ENCODE results near the gene UBC. TPM values are rescaled to one million over a fixed set of nuclear protein-coding genes. Genes with fewer than 3 reads are reported as not detected.
A peak's percentile ranks its signal among the peaks of the same experiment; 100 is the strongest.
"Not testable (repeated sequence)": the region's sequence is repeated elsewhere in the genome, so short reads cannot be mapped to it uniquely, and the experiment has no call there.

UBC gene
- total RNA-seq, 5 donors from 2014 or later (not counting 1 experiment from before 2014, with no cell fraction given) = 786 to 1,410 (median 885) TPM

- Mint-ChIP-seq H3K27me3 (no peaks in the 10 kb centered on the region), H3K9me3 (no peaks in the 10 kb centered on the region), H3K27ac (no peak overlapping the region), H3K4me1 (peaks cover 6 to 18% (median 10%) of the 10 kb centered on the region in 3 donors), H3K36me3 (peaks cover 3% of the 10 kb centered on the region), H3K4me3 (no peak overlapping the region)
- DNase-seq (no peak), ATAC-seq (replicated peaks in 1 of 4) (no peak)
- Histone ChIP-seq H3K27ac (ENCODE audit: low read length) (peak overlapping the region; percentile 82), H3K27me3 (replicated peaks in 1 of 2; ENCODE audit: control insufficient read depth in 2 of 2, extremely low read depth in 1 of 2, insufficient read depth in 2 of 2, low read length in 1 of 2) (no peaks in the 10 kb centered on the region), H3K4me3 (ENCODE audit: control insufficient read depth in 1 of 2, extremely low read depth in 1 of 2, low read length in 1 of 2) (peak overlapping the region; percentile 70 to 75), H3K36me3 (ENCODE audit: control insufficient read depth in 2 of 2, extremely low read depth in 1 of 2, insufficient read depth in 1 of 2, low read length in 1 of 2) (peaks cover 0 to 5% of the 10 kb centered on the region in 2 donors), H3K9me3 (no peaks in the 10 kb centered on the region), H3K4me1 (ENCODE audit: control insufficient read depth in 1 of 2, extremely low read depth in 1 of 2, insufficient read depth in 2 of 2, low read length in 2 of 2) (peaks cover 24% of the 10 kb centered on the region in 2 experiments)
- POLR2A ChIA-PET = interaction anchor here in 1 of 2 donors (0.6 to 2.0 kb wide), 3 partner anchors 11 to 21 kb away, joined by 3 to 8 read pairs (median 7); no protein-coding TSS in a partner anchor
- CTCF ChIA-PET = interaction anchor here in 1 of 2 donors (4.0 to 7.4 kb wide), 3 partner anchors 11 to 32 kb away, joined by 54 to 142 read pairs (median 64); no protein-coding TSS in a partner anchor
- 7% methylated on average over 4 of the region's 6 CpGs for WGBS (ENCODE audit: insufficient coverage)
Measured at GRCh38 chr12:124938587-124938986, 24.1 kb upstream of the UBC start.

- 17% methylated on average over 2 of the region's 5 CpGs for WGBS (ENCODE audit: insufficient coverage)
- Histone ChIP-seq H3K9me3 (no peaks in the 10 kb centered on the region), H3K4me3 (ENCODE audit: control insufficient read depth in 1 of 2, extremely low read depth in 1 of 2, low read length in 1 of 2) (no peak overlapping the region), H3K27ac (ENCODE audit: low read length) (peak overlapping the region; percentile 9), H3K36me3 (ENCODE audit: control insufficient read depth in 2 of 2, extremely low read depth in 1 of 2, insufficient read depth in 1 of 2, low read length in 1 of 2) (peaks cover 0 to 1% of the 10 kb centered on the region in 2 donors), H3K4me1 (ENCODE audit: control insufficient read depth in 1 of 2, extremely low read depth in 1 of 2, insufficient read depth in 2 of 2, low read length in 2 of 2) (peaks cover 24% of the 10 kb centered on the region in 2 experiments), H3K27me3 (replicated peaks in 1 of 2; ENCODE audit: control insufficient read depth in 2 of 2, extremely low read depth in 1 of 2, insufficient read depth in 2 of 2, low read length in 1 of 2) (no peaks in the 10 kb centered on the region)
- Mint-ChIP-seq H3K4me1 (peaks cover 6 to 18% (median 10%) of the 10 kb centered on the region in 3 donors), H3K4me3 (peak overlapping the region in 1 of 3 donors; percentile 37), H3K36me3 (peaks cover under 1% of the 10 kb centered on the region), H3K27me3 (no peaks in the 10 kb centered on the region), H3K9me3 (no peaks in the 10 kb centered on the region), H3K27ac (peak overlapping the region in 1 of 2 donors; percentile 58)
- CTCF ChIA-PET = interaction anchor here in 1 of 2 donors (1.0 to 7.4 kb wide), 5 partner anchors 11 to 38 kb away, joined by 3 to 142 read pairs (median 54); partner anchors contain the start of gene UBC
- ATAC-seq (replicated peaks in 1 of 4) (no peak), DNase-seq (no peak)
- POLR2A ChIA-PET = interaction anchor here (0.6 to 1.6 kb wide), 6 partner anchors 14 to 35 kb away, joined by 3 to 7 read pairs (median 3); no protein-coding TSS in a partner anchor
Measured at GRCh38 chr12:124938108-124938507, 23.7 kb upstream of the UBC start.

- POLR2A ChIA-PET = not testable (repeated sequence)
- CTCF ChIA-PET = interaction anchor here (0.5 to 1.1 kb wide), 4 partner anchors 9 to 51 kb away, joined by 3 to 5 read pairs (median 4); no protein-coding TSS in a partner anchor
- 100% methylated on average over 1 of the region's 9 CpGs for WGBS (ENCODE audit: insufficient coverage)
Measured at GRCh38 chr12:124931528-124931927, 17.1 kb upstream of the UBC start.

GRCh38 chr12:124930586-124930985 lies 16.1 kb upstream of the UBC start:
- ATAC-seq (replicated peaks in 1 of 4) (no peak), DNase-seq (no peak)
- H3K4me1 ChIP-seq (ENCODE audit: control insufficient read depth in 1 of 2, extremely low read depth in 1 of 2, insufficient read depth in 2 of 2, low read length in 2 of 2) = peaks cover 11 to 28% of the 10 kb centered on the region in 2 experiments
- Mint-ChIP-seq H3K27me3 (peaks cover 3 to 8% of the 10 kb centered on the region in 2 donors), H3K9me3 (no peaks in the 10 kb centered on the region), H3K4me3 (no peak overlapping the region), H3K36me3 (no peaks in the 10 kb centered on the region), H3K27ac (no peak overlapping the region), H3K4me1 (peaks cover 26 to 29% (median 28%) of the 10 kb centered on the region in 3 donors)
- no peaks in the 10 kb centered on the region for H3K9me3 ChIP-seq
- H3K27ac ChIP-seq (ENCODE audit: low read length) = no peak overlapping the region
- H3K27me3 ChIP-seq (replicated peaks in 1 of 2; ENCODE audit: control insufficient read depth in 2 of 2, extremely low read depth in 1 of 2, insufficient read depth in 2 of 2, low read length in 1 of 2) = no peaks in the 10 kb centered on the region
- ChIA-PET POLR2A (no interaction called here), CTCF (no interaction called here)
- no peak overlapping the region for H3K4me3 ChIP-seq (ENCODE audit: control insufficient read depth in 1 of 2, extremely low read depth in 1 of 2, low read length in 1 of 2)
- no peaks in the 10 kb centered on the region for H3K36me3 ChIP-seq (ENCODE audit: control insufficient read depth in 2 of 2, extremely low read depth in 1 of 2, insufficient read depth in 1 of 2, low read length in 1 of 2)

More at GRCh38 chr12:124931528-124931927, 17.1 kb upstream of the UBC start:
- not testable (repeated sequence) for DNase-seq; ATAC-seq (replicated peaks in 1 of 4); H3K4me3 Mint-ChIP-seq; H3K36me3 ChIP-seq (ENCODE audit: control insufficient read depth in 2 of 2, extremely low read depth in 1 of 2, insufficient read depth in 1 of 2, low read length in 1 of 2); H3K27ac ChIP-seq (ENCODE audit: low read length); H3K27me3 Mint-ChIP-seq; H3K36me3 Mint-ChIP-seq; H3K27me3 ChIP-seq (replicated peaks in 1 of 2; ENCODE audit: control insufficient read depth in 2 of 2, extremely low read depth in 1 of 2, insufficient read depth in 2 of 2, low read length in 1 of 2); H3K9me3 ChIP-seq; H3K9me3 Mint-ChIP-seq; H3K27ac Mint-ChIP-seq; H3K4me3 ChIP-seq (ENCODE audit: control insufficient read depth in 1 of 2, extremely low read depth in 1 of 2, low read length in 1 of 2)
- H3K4me1 ChIP-seq (ENCODE audit: control insufficient read depth in 1 of 2, extremely low read depth in 1 of 2, insufficient read depth in 2 of 2, low read length in 2 of 2) = peaks cover 11 to 28% of the 10 kb centered on the region in 2 experiments
- peaks cover 24 to 26% (median 26%) of the 10 kb centered on the region in 3 donors for H3K4me1 Mint-ChIP-seq

- Histone ChIP-seq H3K27me3 (replicated peaks in 1 of 2; ENCODE audit: control insufficient read depth in 2 of 2, extremely low read depth in 1 of 2, insufficient read depth in 2 of 2, low read length in 1 of 2) (no peaks in the 10 kb centered on the region), H3K9me3 (no peaks in the 10 kb centered on the region), H3K36me3 (ENCODE audit: control insufficient read depth in 2 of 2, extremely low read depth in 1 of 2, insufficient read depth in 1 of 2, low read length in 1 of 2) (no peaks in the 10 kb centered on the region), H3K4me1 (ENCODE audit: control insufficient read depth in 1 of 2, extremely low read depth in 1 of 2, insufficient read depth in 2 of 2, low read length in 2 of 2) (peaks cover 11 to 28% of the 10 kb centered on the region in 2 experiments), H3K27ac (ENCODE audit: low read length) (no peak overlapping the region), H3K4me3 (ENCODE audit: control insufficient read depth in 1 of 2, extremely low read depth in 1 of 2, low read length in 1 of 2) (no peak overlapping the region)
- ChIA-PET POLR2A (no interaction called here), CTCF (no interaction called here)
- peaks cover 3 to 8% of the 10 kb centered on the region in 2 donors for H3K27me3 Mint-ChIP-seq
- no peaks in the 10 kb centered on the region for H3K9me3 Mint-ChIP-seq
- ATAC-seq (replicated peaks in 1 of 4) (no peak), DNase-seq (no peak)
- no CpG with 5 or more reads among the region's 9 CpGs for WGBS (ENCODE audit: insufficient coverage)
- no peak overlapping the region for H3K27ac Mint-ChIP-seq
- peaks cover 26 to 30% (median 29%) of the 10 kb centered on the region in 3 donors for H3K4me1 Mint-ChIP-seq
- no peaks in the 10 kb centered on the region for H3K36me3 Mint-ChIP-seq
- peak overlapping the region in 2 of 3 donors; percentile 24 to 86 for H3K4me3 Mint-ChIP-seq
Measured at GRCh38 chr12:124929649-124930419, 15.4 kb upstream of the UBC start.

GRCh38 chr12:124928912-124929530 lies 14.6 kb upstream of the UBC start:
- Mint-ChIP-seq H3K9me3 (no peaks in the 10 kb centered on the region), H3K36me3 (no peaks in the 10 kb centered on the region), H3K27ac (peak overlapping the region; percentile 97 to 99), H3K4me3 (peak overlapping the region; percentile 53 to 89 (median 86)), H3K4me1 (peaks cover 26 to 30% (median 29%) of the 10 kb centered on the region in 3 donors), H3K27me3 (peaks cover 3 to 8% of the 10 kb centered on the region in 2 donors)
- Histone ChIP-seq H3K27me3 (replicated peaks in 1 of 2; ENCODE audit: control insufficient read depth in 2 of 2, extremely low read depth in 1 of 2, insufficient read depth in 2 of 2, low read length in 1 of 2) (no peaks in the 10 kb centered on the region), H3K4me1 (ENCODE audit: control insufficient read depth in 1 of 2, extremely low read depth in 1 of 2, insufficient read depth in 2 of 2, low read length in 2 of 2) (peaks cover 11 to 28% of the 10 kb centered on the region in 2 experiments), H3K36me3 (ENCODE audit: control insufficient read depth in 2 of 2, extremely low read depth in 1 of 2, insufficient read depth in 1 of 2, low read length in 1 of 2) (no peaks in the 10 kb centered on the region), H3K27ac (ENCODE audit: low read length) (peak overlapping the region; percentile 72), H3K9me3 (no peaks in the 10 kb centered on the region), H3K4me3 (ENCODE audit: control insufficient read depth in 1 of 2, extremely low read depth in 1 of 2, low read length in 1 of 2) (no peak overlapping the region)
- ATAC-seq (replicated peaks in 1 of 4) (no peak), DNase-seq (no peak)
- POLR2A ChIA-PET = no interaction called here
- 83% methylated on average over 9 of the region's 11 CpGs for WGBS (ENCODE audit: insufficient coverage)
- CTCF ChIA-PET = interaction anchor here (0.6 to 3.2 kb wide), 5 partner anchors 11 to 22 kb away, joined by 3 to 54 read pairs (median 13); partner anchors contain the start of gene UBC (in 1 of the 2)

Measured in T-cell (primary cell).